Large intestine (tissue), 3 donors: ENCODE data around the gene NUP160. TPM values are rescaled to one million over a fixed set of nuclear protein-coding genes. Genes with fewer than 3 reads are reported as not detected.
"Not testable (repeated sequence)": the region's sequence is repeated elsewhere in the genome, so short reads cannot be mapped to it uniquely, and the experiment has no call there.

ENCODE experiments used
- DNase-seq, 2 donors: peaks; one replicate each; pipeline versions ENCODE4 v3.0.0 to v3.0.0-alpha.2; 2013
- H3K27ac ChIP-seq: one replicate; pipeline ENCODE4 v1.5.1; 2013; ENCODE audit warnings: low read length
- H3K27me3 ChIP-seq: 2 replicates; pipeline ENCODE4 v1.6.1; 2013; ENCODE audit warnings: low read length; ENCODE audit not compliant: control insufficient read depth, insufficient read depth
- H3K36me3 ChIP-seq: 2 replicates; pipeline ENCODE4 v1.6.1; 2013; ENCODE audit warnings: low read length; ENCODE audit not compliant: control insufficient read depth, insufficient read depth
- H3K4me1 ChIP-seq: one replicate; pipeline ENCODE4 v1.6.1; 2013; ENCODE audit warnings: low read length; ENCODE audit not compliant: control insufficient read depth, insufficient read depth
- H3K4me3 ChIP-seq: one replicate; pipeline ENCODE4 v1.5.1; 2013; ENCODE audit warnings: low read length
- H3K9me3 ChIP-seq: one replicate; pipeline ENCODE4 v1.6.1; 2013; ENCODE audit warnings: mild to moderate bottlenecking, low read depth, low read length, moderate library complexity; ENCODE audit not compliant: control insufficient read depth
- WGBS: methylation state at CpG from one replicate; pipeline ENCODE4 v1.1.5; 2013; ENCODE audit warnings: low lambda C conversion rate; ENCODE audit not compliant: insufficient coverage; 5-methylcytosine and 5-hydroxymethylcytosine counted together
- polyA plus RNA-seq: library from polyadenylated mRNA; unstranded; fragments of 120-200 nt; gene quantifications from one replicate; pipeline ENCODE4 v1.2.1, GENCODE V29; 2013

NUP160 gene
- polyA plus RNA-seq, 1 donor = 42.6 TPM

DNA sequence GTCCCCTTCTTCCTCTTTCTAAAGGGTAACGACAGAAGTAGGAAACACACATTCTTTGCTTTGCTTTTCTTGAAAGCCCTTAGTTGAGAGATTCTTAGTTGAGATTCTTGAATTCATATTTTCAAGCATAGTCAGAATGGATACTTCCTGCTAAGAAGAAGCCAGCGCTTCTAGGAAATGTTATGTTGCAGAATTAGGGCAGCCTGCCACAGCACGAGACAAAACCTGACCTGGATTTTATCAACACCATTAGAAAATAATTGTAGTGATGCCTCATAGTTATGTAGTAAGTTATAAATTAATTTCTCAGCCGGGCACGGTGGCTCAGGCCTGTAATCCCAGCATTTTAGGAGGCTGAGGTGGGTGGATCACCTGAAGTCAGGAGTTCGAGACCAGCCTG, 37.9 kb upstream of the NUP160 start:
- H3K27me3 ChIP-seq = no peaks in the 10 kb centered on the region
- H3K9me3 ChIP-seq = no peaks in the 10 kb centered on the region
- H3K27ac ChIP-seq = peak overlapping the region; percentile 4
- no peaks in the 10 kb centered on the region for H3K4me1 ChIP-seq
- peak in 1 of 2 donors; percentile 27 for DNase-seq
- 57% methylated on average over 1 of the region's 6 CpGs for WGBS
- no peaks in the 10 kb centered on the region for H3K36me3 ChIP-seq
- H3K4me3 ChIP-seq = no peak overlapping the region

- not testable (repeated sequence) for H3K27ac ChIP-seq, H3K36me3 ChIP-seq, H3K4me1 ChIP-seq, H3K27me3 ChIP-seq, DNase-seq, H3K4me3 ChIP-seq, H3K9me3 ChIP-seq
- WGBS = no CpG with 5 or more reads among the region's 13 CpGs
Measured at GRCh38 chr11:47882437-47882836, 34.3 kb upstream of the NUP160 start.

- WGBS = no CpG with 5 or more reads among the region's 7 CpGs
- no peak for DNase-seq
- no peaks in the 10 kb centered on the region for H3K36me3 ChIP-seq
- H3K4me3 ChIP-seq = no peak overlapping the region
- H3K27me3 ChIP-seq = no peaks in the 10 kb centered on the region
- no peaks in the 10 kb centered on the region for H3K4me1 ChIP-seq
- peaks cover 6% of the 10 kb centered on the region for H3K9me3 ChIP-seq
- H3K27ac ChIP-seq = no peak overlapping the region
Measured at GRCh38 chr11:47881145-47881544, 33.0 kb upstream of the NUP160 start.

GRCh38 chr11:47879259-47880158, 31.4 kb upstream of the NUP160 start:
- DNase-seq = no peak
- Histone ChIP-seq H3K9me3 (peaks cover 10% of the 10 kb centered on the region), H3K27me3 (no peaks in the 10 kb centered on the region), H3K27ac (no peak overlapping the region), H3K36me3 (no peaks in the 10 kb centered on the region), H3K4me1 (no peaks in the 10 kb centered on the region), H3K4me3 (no peak overlapping the region)
- WGBS = no CpG with 5 or more reads among the region's 10 CpGs

DNA sequence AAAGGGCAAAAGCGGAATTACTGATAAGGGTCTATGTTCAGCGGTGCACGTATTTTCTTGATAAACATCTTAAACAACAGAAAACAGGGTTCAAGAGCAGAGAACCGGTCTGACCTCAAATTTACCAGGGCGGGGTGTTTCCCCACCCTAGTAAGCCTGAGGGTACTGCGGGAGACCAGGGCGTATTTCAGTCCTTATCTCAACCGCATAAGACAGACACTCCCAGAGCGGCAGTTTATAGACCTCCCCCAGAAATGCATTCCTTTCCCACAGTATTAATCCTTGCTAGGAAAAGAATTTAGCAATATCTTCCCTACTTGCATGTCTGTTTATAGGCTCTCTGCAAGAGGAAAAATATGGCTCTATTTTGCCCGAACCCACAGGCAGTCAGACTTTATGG, 27.7 kb upstream of the NUP160 start:
- not testable (repeated sequence) for H3K27me3 ChIP-seq, H3K4me3 ChIP-seq, H3K36me3 ChIP-seq, H3K4me1 ChIP-seq, H3K27ac ChIP-seq, DNase-seq
- H3K9me3 ChIP-seq = peaks cover 10% of the 10 kb centered on the region
- WGBS = no CpG with 5 or more reads among the region's 10 CpGs

DNA sequence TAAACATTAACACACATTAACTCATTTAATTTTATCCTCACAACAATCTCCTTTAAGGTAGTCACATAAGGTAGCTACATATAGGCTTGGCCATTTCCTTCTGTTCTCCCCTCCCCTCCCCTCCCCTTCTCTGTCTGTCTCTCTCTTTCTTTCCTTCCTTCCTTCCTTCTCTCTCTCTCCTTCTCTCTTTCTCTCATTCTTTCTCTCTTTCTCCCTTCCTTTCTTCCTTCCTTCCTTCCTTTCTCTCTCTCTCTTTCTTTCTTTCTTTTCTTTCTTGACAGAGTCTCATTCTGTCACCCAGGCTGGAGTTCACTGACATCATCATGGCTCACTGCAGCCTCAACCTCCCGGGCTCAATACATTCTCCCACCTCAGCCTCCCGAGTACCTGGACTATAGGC, 22.3 kb upstream of the NUP160 start:
- Histone ChIP-seq H3K27me3 (no peaks in the 10 kb centered on the region), H3K4me3 (no peak overlapping the region), H3K4me1 (no peaks in the 10 kb centered on the region), H3K9me3 (peaks cover 4% of the 10 kb centered on the region), H3K36me3 (no peaks in the 10 kb centered on the region), H3K27ac (no peak overlapping the region)
- no peak for DNase-seq
- WGBS = no CpG with 5 or more reads among the region's 2 CpGs

DNA sequence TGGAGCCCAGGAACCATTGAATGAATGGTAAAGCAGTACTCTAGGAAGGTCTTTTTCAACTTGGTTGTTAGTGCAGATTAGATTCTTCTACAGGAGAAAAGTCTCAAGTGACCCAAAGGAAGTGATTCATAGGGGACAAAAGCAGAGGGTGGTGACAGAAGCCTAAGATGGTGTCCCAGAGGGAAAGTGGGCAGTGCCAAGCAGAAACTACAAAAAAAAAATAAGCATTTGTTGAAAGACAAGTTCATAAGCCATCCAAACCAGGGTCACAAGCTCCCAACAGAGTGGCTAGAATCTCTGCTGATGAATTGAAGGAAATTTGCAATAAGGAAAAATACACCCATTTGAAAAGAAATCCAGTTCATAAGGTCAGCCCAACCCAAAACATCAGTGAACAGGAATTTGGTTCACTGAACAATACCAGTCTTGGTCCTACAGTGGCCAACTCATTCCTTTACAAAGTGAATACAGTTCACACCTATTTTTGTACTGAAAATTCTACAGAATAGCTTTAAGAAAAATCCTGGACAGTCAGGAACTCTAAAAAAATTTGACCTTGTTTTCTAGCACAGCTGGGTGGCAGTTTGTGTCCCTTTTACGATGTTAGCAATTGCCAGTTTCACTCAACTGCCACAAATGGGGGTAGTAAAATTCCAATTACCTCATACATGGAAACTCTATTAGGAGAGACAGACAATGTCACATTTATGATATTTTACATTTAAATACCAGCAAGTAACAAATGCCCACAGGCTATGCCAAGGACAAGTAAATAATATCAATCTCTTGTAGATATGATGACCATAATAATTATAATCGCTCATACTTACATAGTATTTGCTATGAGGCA, 21.6 kb upstream of the NUP160 start:
- DNase-seq = no peak

GRCh38 chr11:47867823-47868222, 19.7 kb upstream of the NUP160 start:
- no peaks in the 10 kb centered on the region for H3K4me1 ChIP-seq
- H3K36me3 ChIP-seq = no peaks in the 10 kb centered on the region
- no peak overlapping the region for H3K4me3 ChIP-seq
- H3K27me3 ChIP-seq = no peaks in the 10 kb centered on the region
- no peak overlapping the region for H3K27ac ChIP-seq
- no peak for DNase-seq
- WGBS = no CpG with 5 or more reads among the region's 3 CpGs
- H3K9me3 ChIP-seq = no peaks in the 10 kb centered on the region

More for the DNA sequence above, 21.6 kb upstream of the NUP160 start:
- Histone ChIP-seq H3K27me3 (no peaks in the 10 kb centered on the region), H3K4me1 (no peaks in the 10 kb centered on the region), H3K27ac (no peak overlapping the region), H3K9me3 (no peaks in the 10 kb centered on the region), H3K4me3 (no peak overlapping the region), H3K36me3 (no peaks in the 10 kb centered on the region)
- WGBS = 17% methylated on average over 1 of the region's 2 CpGs

DNA sequence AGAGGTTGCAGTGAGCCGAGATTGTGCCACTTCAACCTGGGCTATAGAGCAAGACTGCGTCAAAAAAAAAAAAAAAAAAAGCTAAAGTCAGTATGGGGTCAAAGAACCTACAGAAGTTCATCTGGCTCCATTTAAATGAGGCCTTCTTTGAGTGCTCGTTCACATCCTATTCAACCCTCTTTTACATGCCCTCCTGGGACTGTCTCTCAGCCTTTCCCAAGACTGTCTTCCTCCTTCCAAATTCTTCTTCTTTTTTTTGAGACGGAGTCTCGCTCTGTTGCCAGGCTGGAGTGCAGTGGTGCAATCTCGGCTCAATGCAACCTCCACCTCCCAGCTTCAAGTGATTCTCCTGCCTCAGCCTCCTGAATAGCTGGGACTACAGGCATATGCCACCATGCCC, 18.7 kb upstream of the NUP160 start:
- H3K4me3 ChIP-seq, DNase-seq, H3K4me1 ChIP-seq, H3K27me3 ChIP-seq, H3K9me3 ChIP-seq, H3K36me3 ChIP-seq, H3K27ac ChIP-seq: not testable (repeated sequence)
- 83% methylated on average over 1 of the region's 6 CpGs for WGBS

GRCh38 chr11:47864901-47865300, 16.8 kb upstream of the NUP160 start:
- Histone ChIP-seq H3K27me3 (no peaks in the 10 kb centered on the region), H3K36me3 (no peaks in the 10 kb centered on the region), H3K9me3 (no peaks in the 10 kb centered on the region), H3K27ac (no peak overlapping the region), H3K4me1 (no peaks in the 10 kb centered on the region), H3K4me3 (no peak overlapping the region)
- 86% methylated on average over 2 of the region's 5 CpGs for whole genome bisulfite sequencing
- DNase-seq = no peak
